H9 (cell line): ENCODE results near the gene MDH2. TPM values are rescaled to one million over a fixed set of nuclear protein-coding genes. Genes with fewer than 3 reads are reported as not detected.

Source experiments
- DNase-seq: peaks from one replicate; pipeline ENCODE4 v3.0.0-alpha.2; 2017
- H2AFZ ChIP-seq: one replicate; pipeline ENCODE4 v1.6.1; 2013; ENCODE audit warnings: mild to moderate bottlenecking, low read length, control low read depth, moderate library complexity
- H2AK5ac ChIP-seq: 2 replicates; pipeline ENCODE4 v1.6.1; 2013; ENCODE audit warnings: low read length, control low read depth, mixed read lengths; ENCODE audit not compliant: insufficient read length
- H2BK120ac ChIP-seq: one replicate; pipeline ENCODE4 v1.6.1; 2013; ENCODE audit warnings: low read depth, mild to moderate bottlenecking, low read length, control low read depth, inconsistent platforms; ENCODE audit not compliant: poor library complexity, severe bottlenecking
- H2BK12ac ChIP-seq: 2 replicates; pipeline ENCODE4 v1.6.1; 2013; ENCODE audit warnings: low read length, control low read depth, mixed read lengths, low read depth; ENCODE audit not compliant: insufficient read length
- H2BK15ac ChIP-seq: 2 replicates; pipeline ENCODE4 v1.6.1; 2013; ENCODE audit warnings: low read depth, low read length, control low read depth
- H2BK20ac ChIP-seq: one replicate; pipeline ENCODE4 v1.6.1; 2013; ENCODE audit warnings: low read depth, mild to moderate bottlenecking, low read length, control low read depth, inconsistent platforms; ENCODE audit not compliant: poor library complexity, severe bottlenecking
- H2BK5ac ChIP-seq: 2 replicates; pipeline ENCODE4 v1.6.1; 2013; ENCODE audit warnings: low read length, control low read depth, mixed read lengths; ENCODE audit not compliant: insufficient read length
- H3K14ac ChIP-seq: 2 replicates; pipeline ENCODE4 v1.6.1; 2013; ENCODE audit warnings: low read length, control low read depth; ENCODE audit not compliant: insufficient read depth
- H3K18ac ChIP-seq: 2 replicates; pipeline ENCODE4 v1.6.1; 2013; ENCODE audit warnings: low read depth, mild to moderate bottlenecking, mixed read lengths, low read length, control low read depth; ENCODE audit not compliant: insufficient read length
- H3K23ac ChIP-seq: 2 replicates; pipeline ENCODE4 v1.6.1; 2013; ENCODE audit warnings: low read length, control low read depth, mixed read lengths, low read depth; ENCODE audit not compliant: insufficient read length
- H3K23me2 ChIP-seq: 2 replicates; pipeline ENCODE4 v1.6.1; 2013; ENCODE audit warnings: low read depth, mild to moderate bottlenecking, mixed read lengths, low read length, control low read depth; ENCODE audit not compliant: insufficient read length, poor library complexity, severe bottlenecking
- H3K27ac ChIP-seq: 2 replicates; pipeline ENCODE4 v1.5.1; 2013; ENCODE audit warnings: low read length, control low read depth, mixed read lengths, low read depth; ENCODE audit not compliant: insufficient read length
- H3K27me3 ChIP-seq: 2 replicates; pipeline ENCODE4 v1.6.1; 2013; ENCODE audit warnings: low read length, control low read depth, inconsistent platforms; ENCODE audit not compliant: insufficient read depth
- H3K4ac ChIP-seq: 2 replicates; pipeline ENCODE4 v1.6.1; 2013; ENCODE audit warnings: low read depth, mild to moderate bottlenecking, control low read depth, inconsistent platforms, low read length, moderate library complexity
- H3K4me1 ChIP-seq: 2 replicates; pipeline ENCODE4 v1.6.1; 2013; ENCODE audit warnings: low read length, control low read depth, inconsistent platforms; ENCODE audit not compliant: insufficient read depth
- H3K4me2 ChIP-seq: 2 replicates; pipeline ENCODE4 v1.6.1; 2013; ENCODE audit warnings: low read length, control low read depth, mixed read lengths; ENCODE audit not compliant: insufficient read length, insufficient read depth
- H3K56ac ChIP-seq: 2 replicates; pipeline ENCODE4 v1.6.1; 2013; ENCODE audit warnings: low read depth, mild to moderate bottlenecking, mixed read lengths, low read length, control low read depth; ENCODE audit not compliant: insufficient read length
- H3K79me1 ChIP-seq: 2 replicates; pipeline ENCODE4 v1.6.1; 2013; ENCODE audit warnings: low read depth, mild to moderate bottlenecking, moderate library complexity, low read length, control low read depth, inconsistent platforms; ENCODE audit not compliant: insufficient read depth, poor library complexity, severe bottlenecking
- H3K79me2 ChIP-seq: 2 replicates; pipeline ENCODE4 v1.6.1; 2013; ENCODE audit warnings: low read length, control low read depth, inconsistent platforms; ENCODE audit not compliant: insufficient read depth
- H3K9ac ChIP-seq: 2 replicates; pipeline ENCODE4 v1.6.1; 2013; ENCODE audit warnings: low read length, control low read depth, mixed read lengths; ENCODE audit not compliant: insufficient read length; ENCODE audit errors: extremely low read depth
- H3K9me3 ChIP-seq: one replicate; pipeline ENCODE4 v1.6.1; 2013; ENCODE audit warnings: low read depth, low read length, inconsistent platforms; ENCODE audit not compliant: control insufficient read depth
- H3T11ph ChIP-seq: one replicate; pipeline ENCODE4 v1.6.1; 2013; ENCODE audit warnings: mild to moderate bottlenecking, low read length, control low read depth, inconsistent platforms
- H4K20me1 ChIP-seq: one replicate; pipeline ENCODE4 v1.6.1; 2013; ENCODE audit not compliant: control insufficient read depth, insufficient read length, insufficient read depth
- H4K5ac ChIP-seq: 2 replicates; pipeline ENCODE4 v1.6.1; 2013; ENCODE audit warnings: low read depth, mild to moderate bottlenecking, mixed read lengths, low read length, control low read depth; ENCODE audit not compliant: insufficient read length
- H4K8ac ChIP-seq: replicated peaks from 2 replicates; pipeline ENCODE4 v1.6.1; 2013; ENCODE audit warnings: low read length, control low read depth, mixed read lengths, low read depth; ENCODE audit not compliant: insufficient read length
- H4K91ac ChIP-seq: 2 replicates; pipeline ENCODE4 v1.6.1; 2013; ENCODE audit warnings: low read depth, mild to moderate bottlenecking, moderate library complexity, mixed read lengths, low read length, control low read depth; ENCODE audit not compliant: insufficient read length
- H3K27ac Mint-ChIP-seq, 3 experiments: 2 replicates in 2 of 3; 3 replicates in 1 of 3; pipeline ENCODE4 v1.8.0; 2020 to 2021; ENCODE audit warnings: mixed read lengths in 3 of 3, mild to moderate bottlenecking in 1 of 3, moderate library complexity in 1 of 3
- H3K27me3 Mint-ChIP-seq: 2 replicates; pipeline ENCODE4 v1.8.0; 2021; ENCODE audit warnings: low read depth, mild to moderate bottlenecking, moderate library complexity, mixed read lengths
- H3K36me3 Mint-ChIP-seq, 3 experiments: 2 replicates in 2 of 3; 3 replicates in 1 of 3; pipeline ENCODE4 v1.8.0; 2020 to 2021; ENCODE audit warnings: low read depth in 3 of 3, mixed read lengths in 3 of 3; ENCODE audit not compliant: insufficient read depth in 1 of 3
- H3K4me1 Mint-ChIP-seq, 2 experiments: 2 replicates each; pipeline ENCODE4 v1.8.0; 2020; ENCODE audit warnings: mixed read lengths in 2 of 2
- H3K4me3 Mint-ChIP-seq, 2 experiments: 2 replicates in 1 of 2; 3 replicates in 1 of 2; pipeline ENCODE4 v1.8.0; 2020 to 2021; ENCODE audit warnings: mild to moderate bottlenecking in 2 of 2, mixed read lengths in 2 of 2, moderate library complexity in 1 of 2
- H3K9me3 Mint-ChIP-seq, 2 experiments: 2 replicates in 1 of 2; 3 replicates in 1 of 2; pipeline ENCODE4 v1.8.0; 2020; ENCODE audit warnings: mild to moderate bottlenecking in 2 of 2, mixed read lengths in 2 of 2, moderate library complexity in 1 of 2
- CTCF ChIP-seq: fragments of 200-600 bp; sonication (generic); conservative IDR thresholded peaks from 3 replicates; pipeline ENCODE4 v1.8.0; 2021; ENCODE audit warnings: antibody characterized with exemption, mild to moderate bottlenecking
- WGBS: extraction: QIAGEN DNeasy Blood & Tissue Kit; methylation state at CpG from one replicate; pipeline ENCODE4 v1.1.7; 2013; ENCODE audit warnings: missing lambda C conversion rate, low lambda C conversion rate, mixed read lengths; ENCODE audit not compliant: insufficient read length; ENCODE audit errors: extremely low coverage; 5-methylcytosine and 5-hydroxymethylcytosine counted together
- total RNA-seq: library from RNA; stranded (reverse); gene quantifications from 2 replicates; pipeline ENCODE4 v1.2.1, GENCODE V29; 2021

Gene MDH2
- total RNA-seq, 1 experiment from 2014 or later, result 260 TPM

- H2BK20ac ChIP-seq, result no peak overlapping the region
- no peaks in the 10 kb centered on the region for H3K27me3 ChIP-seq
- H3K27ac ChIP-seq, result no peak overlapping the region
- no peaks in the 10 kb centered on the region for H3K79me1 ChIP-seq
- no peak overlapping the region for H3T11ph ChIP-seq
- no peak overlapping the region for H4K91ac ChIP-seq
- WGBS, result no CpG with 5 or more reads among the region's 35 CpGs
- H2AFZ ChIP-seq, result no peak overlapping the region
- H2BK15ac ChIP-seq, result no peak overlapping the region
- H3K23me2 ChIP-seq, result no peaks in the 10 kb centered on the region
- no peak overlapping the region for H2BK5ac ChIP-seq
- no peak overlapping the region for H3K9ac ChIP-seq
- H3K79me2 ChIP-seq, result no peaks in the 10 kb centered on the region
- DNase-seq, result no peak
- Mint-ChIP-seq H3K9me3 (no peaks in the 10 kb centered on the region), H3K4me1 (peaks cover 0 to 3% of the 10 kb centered on the region in 2 experiments; a peak in 2 of 4 replicates), H3K4me3 (no peak overlapping the region), H3K27ac (no peak overlapping the region), H3K36me3 (peaks cover 0 to 5% (median 3%) of the 10 kb centered on the region in 3 experiments; a peak in 5 of 7 replicates), H3K27me3 (no peaks in the 10 kb centered on the region; the same call in 1 of the 2 replicates)
- no peak overlapping the region for H3K23ac ChIP-seq
- no peak overlapping the region for H2BK12ac ChIP-seq
- H2AK5ac ChIP-seq, result no peak overlapping the region
- no peak overlapping the region for H3K4ac ChIP-seq
- H4K8ac ChIP-seq, result no peak overlapping the region
- H4K20me1 ChIP-seq, result no peaks in the 10 kb centered on the region
- H2BK120ac ChIP-seq, result no peak overlapping the region
- H3K4me1 ChIP-seq, result no peaks in the 10 kb centered on the region
- no peak overlapping the region; the same call in 1 of the 2 replicates for H3K14ac ChIP-seq
- no peaks in the 10 kb centered on the region for H3K9me3 ChIP-seq
- no peak overlapping the region for H3K18ac ChIP-seq
- H3K4me2 ChIP-seq, result no peak overlapping the region
- no peak overlapping the region for H4K5ac ChIP-seq
- H3K56ac ChIP-seq, result no peak overlapping the region
- no peak for TF ChIP-seq CTCF
Observed at GRCh38 chr7:76074306-76074971, 26.5 kb downstream of the MDH2 start.
